GM23338 (cell line): ENCODE measurements around the gene NUF2.

ENCODE experiments used
- CREB1 ChIP-seq: fragments of 250-450 bp; sonication (Bioruptor Pico); IDR thresholded peaks from 2 replicates; pipeline ENCODE4 v1.5.0; 2020; ENCODE audit warnings: low read depth, mild to moderate bottlenecking, moderate library complexity
- CTCF ChIP-seq, 2 experiments: fragments of 200-600 bp in 1 of 2; sonication (generic) in 1 of 2; conservative IDR thresholded peaks; 2 replicates each; pipeline versions ENCODE4 v1.5.1 to v1.6.1; 2016 to 2017; ENCODE audit warnings: antibody characterized with exemption in 2 of 2, low read depth in 2 of 2, mild to moderate bottlenecking in 2 of 2, moderate library complexity in 1 of 2
- EZH2 ChIP-seq: fragments of 200-600 bp; sonication (generic); IDR thresholded peaks from one replicate; pipeline ENCODE4 v1.8.0; 2017; ENCODE audit warnings: antibody characterized with exemption, mild to moderate bottlenecking, low read depth; ENCODE audit not compliant: unreplicated experiment
- EZH2phosphoT487 ChIP-seq: fragments of 200-600 bp; sonication (generic); IDR thresholded peaks from one replicate; pipeline ENCODE4 v1.8.1; 2018; ENCODE audit warnings: antibody characterized with exemption; ENCODE audit not compliant: unreplicated experiment
- JUNB ChIP-seq: IDR thresholded peaks from one replicate; pipeline ENCODE4 v1.6.1; 2016; ENCODE audit warnings: antibody characterized with exemption; ENCODE audit not compliant: unreplicated experiment
- POLR2AphosphoS5 ChIP-seq: IDR thresholded peaks from 2 replicates; pipeline ENCODE4 v1.6.1; 2016; ENCODE audit warnings: antibody characterized with exemption, low read depth
- REST ChIP-seq: IDR thresholded peaks from one replicate; pipeline ENCODE4 v1.6.1; 2018; ENCODE audit warnings: antibody characterized with exemption; ENCODE audit not compliant: unreplicated experiment
- STAT1 ChIP-seq: IDR thresholded peaks from one replicate; pipeline ENCODE4 v1.6.1; 2016; ENCODE audit warnings: antibody characterized with exemption; ENCODE audit not compliant: unreplicated experiment
- ZNF114 ChIP-seq: fragments of 250-450 bp; sonication (Bioruptor Pico); IDR thresholded peaks from 2 replicates; pipeline ENCODE4 v1.5.0; 2020; ENCODE audit warnings: mild to moderate bottlenecking, moderate library complexity

GRCh38 chr1:163305441-163305840 is 16.3 kb upstream of the NUF2 start:
- TF ChIP-seq REST (no peak), CTCF (conservative IDR thresholded peaks at IDR 0.05; ENCODE audit: low read depth in 2 of 2) (no peak), STAT1 (no peak), POLR2AphosphoS5 (no peak), JUNB (no peak), EZH2 (no peak), EZH2phosphoT487 (no peak), ZNF114 (no peak), CREB1 (CRISPR knock-in tag) (no peak)
